GM19452 (cell line): Measurements from ENCODE around the gene MAPRE3.
"Not testable (repeated sequence)": the region's sequence is repeated elsewhere in the genome, so short reads cannot be mapped to it uniquely, and the experiment has no call there.

Source experiments
- ATAC-seq: cut with Tn5 transposase; IDR thresholded peaks from one replicate; pipeline ENCODE4 v1.9.1; 2021; ENCODE audit not compliant: unreplicated experiment

MAPRE3 gene

GRCh38 chr2:26970244-26970927 lies at the start of gene MAPRE3:
Gene MAPRE3, plus strand, starts transcription at chr2:26970637. Its CDS starts 51,582 bp downstream, at chr2:27022219.
- ATAC-seq, result peak; percentile 78

- no peak for ATAC-seq
These were observed 49.1 kb upstream of the MAPRE3 start for GRCh38 chr2:26921323-26921722.

- ATAC-seq, result no peak
These were observed 47.8 kb upstream of the MAPRE3 start for GRCh38 chr2:26922405-26923188.

GRCh38 chr2:26923189-26923466 lies 47.3 kb upstream of the MAPRE3 start:
- ATAC-seq, result not testable (repeated sequence)

- no peak for ATAC-seq
These were observed 45.7 kb upstream of the MAPRE3 start for GRCh38 chr2:26924731-26925099.

- no peak for ATAC-seq
These were observed 45.2 kb upstream of the MAPRE3 start for GRCh38 chr2:26925100-26925791.

- ATAC-seq, result no peak
These were observed 43.2 kb upstream of the MAPRE3 start for GRCh38 chr2:26927221-26927620.

GRCh38 chr2:26932974-26933373 lies 37.5 kb upstream of the MAPRE3 start:
- ATAC-seq, result no peak

GRCh38 chr2:26933431-26934334 lies 36.8 kb upstream of the MAPRE3 start:
- no peak for ATAC-seq

GRCh38 chr2:26934335-26934724 lies 36.1 kb upstream of the MAPRE3 start:
- no peak for ATAC-seq

- no peak for ATAC-seq
These were observed 35.5 kb upstream of the MAPRE3 start for GRCh38 chr2:26934985-26935384.

- ATAC-seq, result no peak
These were observed 33.6 kb upstream of the MAPRE3 start for GRCh38 chr2:26936855-26937254.

- no peak for ATAC-seq
These were observed 31.9 kb upstream of the MAPRE3 start for GRCh38 chr2:26938399-26939118.

- ATAC-seq, result no peak
These were observed 30.4 kb upstream of the MAPRE3 start for GRCh38 chr2:26940001-26940400.

- no peak for ATAC-seq
These were observed 29.0 kb upstream of the MAPRE3 start for GRCh38 chr2:26941486-26941885.

GRCh38 chr2:26942543-26943295 lies 27.7 kb upstream of the MAPRE3 start:
- no peak for ATAC-seq

GRCh38 chr2:26945991-26946750 lies 24.3 kb upstream of the MAPRE3 start:
- no peak for ATAC-seq

- no peak for ATAC-seq
These were observed 23.3 kb upstream of the MAPRE3 start for GRCh38 chr2:26946841-26947784.
